Activated T-cell treated with anti-CD3 and anti-CD28 coated beads, Interleukin-2, amount 50 U/mL, for 72 hours (primary cell): ENCODE results near the gene TMEM53. TPM values are rescaled to one million over a fixed set of nuclear protein-coding genes. Genes with fewer than 3 reads are reported as not detected.

Source experiments
- ATAC-seq, 2 donors: fragments of 150-1000 bp; cut with Tn5 transposase; replicated peaks in 1 of 2; 2 replicates each; pipeline ENCODE4 v1.10.0; 2021; ENCODE audit warnings: moderate library complexity in 2 of 2, mild to moderate bottlenecking in 1 of 2
- DNase-seq, 2 donors: peaks; one replicate each; pipeline ENCODE4 v3.0.0; 2021 to 2022; ENCODE audit warnings: mixed read lengths in 1 of 2
- H3K27ac Mint-ChIP-seq: one replicate; pipeline ENCODE4 v1.8.0; 2022; ENCODE audit warnings: mild to moderate bottlenecking, moderate library complexity, mixed read lengths
- H3K27me3 Mint-ChIP-seq: one replicate; pipeline ENCODE4 v1.8.0; 2022; ENCODE audit warnings: low read depth, mixed read lengths
- H3K36me3 Mint-ChIP-seq, 2 donors: one replicate each; pipeline ENCODE4 v1.8.0; 2022; ENCODE audit warnings: mixed read lengths in 2 of 2, mild to moderate bottlenecking in 1 of 2; ENCODE audit not compliant: insufficient read depth in 2 of 2
- H3K4me1 Mint-ChIP-seq: one replicate; pipeline ENCODE4 v1.8.0; 2022; ENCODE audit warnings: low read depth, mixed read lengths
- H3K4me3 Mint-ChIP-seq, 2 donors: one replicate each; pipeline ENCODE4 v1.8.0; 2022; ENCODE audit warnings: mild to moderate bottlenecking in 2 of 2, mixed read lengths in 2 of 2, moderate library complexity in 2 of 2
- H3K9me3 Mint-ChIP-seq, 2 donors: one replicate each; pipeline ENCODE4 v1.8.0; 2022; ENCODE audit warnings: mixed read lengths in 2 of 2
- total RNA-seq, 2 donors: library from RNA; stranded (reverse); gene quantifications; one replicate each; pipeline ENCODE4 v1.2.3, GENCODE V29; 2022

TMEM53 gene
- 1 to 10 TPM; 3.8 to 4.5 TPM for total RNA-seq

DNA sequence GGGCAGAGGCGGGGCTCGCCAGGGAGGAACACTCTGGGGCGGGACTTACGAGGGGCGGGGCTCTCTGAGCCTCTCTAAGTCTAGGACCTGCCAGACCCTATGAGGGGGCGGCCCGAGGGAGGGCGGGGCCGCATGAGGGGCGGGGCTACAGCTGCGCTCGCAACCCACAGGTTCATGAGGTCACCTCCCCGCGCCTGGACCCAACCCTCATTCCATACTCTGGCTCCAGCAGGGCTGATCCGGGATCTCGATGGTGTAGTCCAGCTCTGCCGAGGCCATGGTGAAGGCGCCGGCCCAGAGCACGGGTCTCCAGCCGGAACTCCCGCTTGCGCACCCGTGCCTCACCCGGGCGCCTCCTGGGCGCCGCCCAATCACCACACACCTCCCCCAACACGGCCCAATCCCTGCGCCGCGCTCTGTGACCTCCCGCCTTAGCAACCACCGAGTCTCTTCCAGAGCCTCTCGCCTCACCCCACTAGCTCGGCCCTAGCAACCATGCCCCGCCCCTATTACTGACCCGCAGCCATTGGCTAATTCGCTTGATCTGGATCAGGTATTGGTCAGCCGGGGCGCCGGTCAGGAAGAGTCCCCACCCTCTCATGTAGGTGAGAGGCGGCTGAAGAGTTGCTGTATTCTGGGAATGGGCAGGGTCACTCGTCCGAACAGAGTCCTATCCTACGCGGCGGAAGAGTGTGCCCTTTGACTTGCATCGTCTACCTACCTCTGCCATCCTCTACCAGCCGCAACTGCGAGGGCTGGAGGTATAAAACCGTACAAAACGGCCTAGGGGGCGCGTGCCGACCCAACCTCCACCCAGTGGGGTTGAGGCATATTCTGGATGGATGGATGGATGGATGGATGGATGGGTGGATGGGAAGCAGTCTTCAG is at the start of gene TMEM53, which contains the start of gene ARMH1:
TMEM53 (minus strand) TSS at position 369 of the 888 bp plus-strand sequence; CDS start at position 279, 90 bp downstream.
ARMH1 (plus strand) TSS at position 602 of the 888 bp plus-strand sequence. CDS start 14,984 bp downstream, outside the sequence.
- H3K27ac Mint-ChIP-seq = peak within 1 kb of the TSS; percentile 51
- no peaks in the 10 kb centered on the region for H3K27me3 Mint-ChIP-seq
- ATAC-seq (peak; percentile 96), DNase-seq (peak; percentile 98 to 99)
- no peaks in the 10 kb centered on the region for H3K36me3 Mint-ChIP-seq
- H3K4me3 Mint-ChIP-seq = peak within 1 kb of the TSS; percentile 92 to 94
- peaks cover 31% of the 10 kb centered on the region for H3K4me1 Mint-ChIP-seq
- H3K9me3 Mint-ChIP-seq = no peaks in the 10 kb centered on the region

GRCh38 chr1:44723496-44724295 is 49.4 kb upstream of the TMEM53 start:
- Mint-ChIP-seq H3K36me3 (peaks cover 0 to 2% of the 10 kb centered on the region in 2 donors), H3K4me3 (peak overlapping the region; percentile 80 to 85), H3K4me1 (peaks cover 87% of the 10 kb centered on the region), H3K27me3 (no peaks in the 10 kb centered on the region), H3K27ac (peak overlapping the region; percentile 92), H3K9me3 (no peaks in the 10 kb centered on the region)
- no peak for ATAC-seq
- DNase-seq = peak; percentile 55 to 56

DNA sequence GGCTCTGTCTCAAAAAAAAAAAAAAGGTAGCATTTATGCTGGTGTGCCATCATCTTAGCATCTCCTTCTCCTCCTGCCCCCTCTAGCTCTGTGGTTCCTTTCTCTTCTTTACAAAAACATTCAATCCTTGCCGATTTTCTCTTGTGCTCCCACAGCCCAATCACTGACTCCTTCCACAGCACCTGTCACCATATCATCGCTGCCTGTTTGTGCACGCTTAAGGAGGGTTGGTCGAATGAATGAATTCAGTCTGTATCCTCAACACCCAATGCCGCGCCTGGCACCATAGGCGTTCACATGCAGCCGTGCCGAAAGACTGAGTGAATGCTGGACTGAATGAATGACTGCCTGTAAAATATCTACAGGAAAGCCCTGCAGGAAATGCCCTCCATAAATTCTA is 48.8 kb upstream of the TMEM53 start:
- Mint-ChIP-seq H3K4me1 (peaks cover 87% of the 10 kb centered on the region), H3K27me3 (no peaks in the 10 kb centered on the region), H3K9me3 (no peaks in the 10 kb centered on the region), H3K4me3 (peak overlapping the region; percentile 80 to 85), H3K36me3 (peaks cover 0 to 2% of the 10 kb centered on the region in 2 donors), H3K27ac (peak overlapping the region; percentile 92)
- DNase-seq (peak in 1 of 2 donors; percentile 38), ATAC-seq (no peak)

DNA sequence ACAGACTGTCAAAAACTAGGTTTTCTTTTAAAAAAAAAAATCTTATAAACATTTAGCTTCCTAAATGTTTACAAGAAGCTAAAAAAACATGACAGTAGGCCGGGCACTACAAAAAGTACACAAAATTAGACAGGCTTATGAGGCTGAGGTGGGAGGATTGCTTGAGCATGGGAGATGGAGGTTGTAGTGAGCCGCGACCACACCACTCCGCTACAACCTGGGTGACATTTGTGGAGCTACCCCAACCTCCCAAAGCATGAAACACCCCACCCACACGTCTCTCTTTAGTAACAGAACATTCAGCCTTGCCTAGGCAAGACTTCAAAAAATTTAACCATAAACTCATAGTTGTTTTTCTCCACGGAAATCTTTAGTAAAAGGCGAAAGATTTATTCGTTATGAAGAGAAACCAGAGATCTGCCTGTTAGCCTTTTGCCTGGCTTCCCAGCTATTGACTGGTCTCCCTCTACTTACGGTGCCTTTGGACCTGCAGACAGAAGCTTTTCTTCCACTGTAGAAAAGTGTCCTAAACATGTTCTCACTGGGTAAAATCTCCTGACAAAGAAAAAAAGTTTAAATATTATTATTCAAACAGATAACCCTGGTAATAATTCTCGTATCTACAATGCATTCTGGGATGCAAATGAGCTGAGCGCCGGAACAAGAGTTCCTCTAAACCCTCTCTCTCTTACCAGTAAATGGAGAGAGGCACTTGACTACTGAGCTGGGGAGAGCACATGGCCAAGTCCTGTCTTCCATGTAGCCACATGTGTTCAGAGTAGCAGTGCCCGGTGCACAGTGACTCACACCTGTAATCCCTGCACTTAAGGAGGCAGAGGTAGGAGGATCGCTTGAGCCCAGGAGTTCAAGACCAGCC is 47.4 kb upstream of the TMEM53 start:
- DNase-seq = peak; percentile 86 to 91
- H3K36me3 Mint-ChIP-seq = peaks cover 0 to 2% of the 10 kb centered on the region in 2 donors
- H3K9me3 Mint-ChIP-seq = no peaks in the 10 kb centered on the region
- no peaks in the 10 kb centered on the region for H3K27me3 Mint-ChIP-seq
- ATAC-seq = peak; percentile 83 to 84
- H3K4me3 Mint-ChIP-seq = peak overlapping the region; percentile 62 to 71
- peak overlapping the region; percentile 99 for H3K27ac Mint-ChIP-seq
- peaks cover 88% of the 10 kb centered on the region for H3K4me1 Mint-ChIP-seq

DNA sequence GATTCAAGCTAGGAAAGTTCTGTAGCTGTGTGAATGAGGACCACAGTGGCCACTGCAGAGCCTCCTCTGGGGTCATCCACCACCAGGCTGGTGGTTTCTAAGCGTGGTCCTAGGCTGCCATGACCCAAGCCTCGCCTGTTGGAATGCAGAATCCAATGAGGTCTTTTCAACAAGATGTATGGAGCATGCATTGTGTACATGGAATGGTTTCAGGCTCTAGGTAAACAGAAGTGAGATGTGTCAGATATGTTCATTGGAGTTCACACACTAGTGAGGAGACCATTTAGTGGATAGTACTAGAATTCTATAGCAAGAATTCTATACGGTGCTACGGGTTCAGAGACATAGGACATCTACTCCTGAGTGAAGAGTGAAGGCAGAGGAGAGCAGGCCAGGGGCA is 46.0 kb upstream of the TMEM53 start:
- peak; percentile 3 to 14 for ATAC-seq
- H3K4me1 Mint-ChIP-seq = peaks cover 87% of the 10 kb centered on the region
- H3K4me3 Mint-ChIP-seq = peak overlapping the region in 1 of 2 donors; percentile 62

DNA sequence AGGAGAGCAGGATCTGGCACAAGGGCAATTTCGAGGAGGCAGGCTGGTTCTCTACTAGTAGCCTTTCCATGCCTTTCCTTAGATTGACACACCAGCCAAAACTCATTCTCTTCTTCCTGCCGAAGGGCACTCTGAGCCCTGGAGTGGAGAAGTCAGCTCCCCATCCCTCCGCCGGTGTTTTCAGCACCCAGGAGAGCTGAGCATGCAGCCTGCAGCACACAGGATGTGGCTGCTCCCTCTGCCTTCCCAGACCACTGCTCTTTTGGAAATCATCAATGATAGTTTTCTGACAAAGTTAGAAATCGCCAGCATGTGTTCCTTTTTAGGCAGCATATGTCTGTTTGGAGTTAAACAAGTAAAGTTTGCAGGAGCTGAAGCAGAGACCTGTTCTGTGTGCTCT is 45.0 kb upstream of the TMEM53 start:
- H3K27ac Mint-ChIP-seq = no peak overlapping the region
- H3K4me3 Mint-ChIP-seq = no peak overlapping the region

More for the DNA sequence above, 46.0 kb upstream of the TMEM53 start:
- DNase-seq = no peak
- H3K9me3 Mint-ChIP-seq = no peaks in the 10 kb centered on the region
- peaks cover 0 to 2% of the 10 kb centered on the region in 2 donors for H3K36me3 Mint-ChIP-seq
- H3K27me3 Mint-ChIP-seq = no peaks in the 10 kb centered on the region
- peak overlapping the region; percentile 99 for H3K27ac Mint-ChIP-seq

GRCh38 chr1:44718091-44718490 is 43.8 kb upstream of the TMEM53 start:
- Mint-ChIP-seq H3K36me3 (no peaks in the 10 kb centered on the region), H3K9me3 (no peaks in the 10 kb centered on the region), H3K4me1 (peaks cover 77% of the 10 kb centered on the region), H3K27ac (no peak overlapping the region), H3K27me3 (no peaks in the 10 kb centered on the region), H3K4me3 (peak overlapping the region; percentile 30 to 54)
- ATAC-seq = no peak
- no peak for DNase-seq

More for the DNA sequence above, 45.0 kb upstream of the TMEM53 start:
- no peaks in the 10 kb centered on the region for H3K27me3 Mint-ChIP-seq
- no peaks in the 10 kb centered on the region for H3K9me3 Mint-ChIP-seq
- H3K36me3 Mint-ChIP-seq = no peaks in the 10 kb centered on the region
- no peak for ATAC-seq
- peaks cover 87% of the 10 kb centered on the region for H3K4me1 Mint-ChIP-seq
- no peak for DNase-seq

DNA sequence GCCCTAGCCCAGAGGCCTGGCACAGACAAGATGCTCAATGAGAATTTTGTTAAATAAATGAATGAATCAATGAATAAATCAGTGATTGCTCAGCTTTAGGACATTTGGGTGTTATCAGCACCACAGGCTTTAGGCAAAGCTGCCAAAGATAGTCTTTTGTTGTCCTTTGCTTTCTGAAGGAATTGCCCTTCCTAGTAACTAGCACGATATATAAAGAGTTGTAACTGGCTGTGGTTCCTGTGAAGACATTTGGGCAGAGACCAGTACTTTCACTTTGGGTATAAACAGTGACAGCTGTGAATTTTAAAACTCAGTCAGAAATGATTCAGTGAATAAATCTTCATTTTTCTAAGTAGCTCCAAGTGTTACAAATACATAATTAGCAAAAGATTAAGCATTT is 43.4 kb upstream of the TMEM53 start:
- H3K4me1 Mint-ChIP-seq = peaks cover 73% of the 10 kb centered on the region
- no peaks in the 10 kb centered on the region for H3K9me3 Mint-ChIP-seq
- ATAC-seq (no peak), DNase-seq (no peak)
- no peaks in the 10 kb centered on the region for H3K36me3 Mint-ChIP-seq
- peak overlapping the region; percentile 2 for H3K27ac Mint-ChIP-seq
- H3K27me3 Mint-ChIP-seq = no peaks in the 10 kb centered on the region
- peak overlapping the region; percentile 30 to 54 for H3K4me3 Mint-ChIP-seq

DNA sequence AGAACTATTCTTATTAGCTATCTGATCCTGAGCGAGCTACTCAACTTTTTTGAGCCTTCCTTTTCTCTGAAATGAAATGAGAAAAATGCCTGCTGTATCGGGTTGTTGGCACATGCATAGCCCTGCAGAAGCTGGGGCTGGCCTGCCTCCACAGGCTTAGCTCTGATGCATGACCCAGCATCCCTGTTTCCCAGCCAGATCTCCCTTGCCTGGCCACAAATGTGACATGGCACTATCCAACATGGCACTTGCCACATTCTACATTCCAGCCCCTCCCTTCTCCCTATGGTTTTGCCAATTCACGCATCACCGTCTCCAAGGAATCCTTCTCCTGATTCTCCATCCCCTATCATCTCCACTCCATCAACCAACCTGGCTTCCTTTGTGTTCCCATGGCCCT is 42.9 kb upstream of the TMEM53 start:
- ATAC-seq (no peak), DNase-seq (no peak)
- no peaks in the 10 kb centered on the region for H3K9me3 Mint-ChIP-seq
- H3K27ac Mint-ChIP-seq = no peak overlapping the region
- H3K27me3 Mint-ChIP-seq = no peaks in the 10 kb centered on the region
- H3K4me1 Mint-ChIP-seq = peaks cover 68% of the 10 kb centered on the region
- peak overlapping the region in 1 of 2 donors; percentile 54 for H3K4me3 Mint-ChIP-seq
- H3K36me3 Mint-ChIP-seq = no peaks in the 10 kb centered on the region

GRCh38 chr1:44714944-44715571 is 40.8 kb upstream of the TMEM53 start:
- Mint-ChIP-seq H3K4me1 (peaks cover 48% of the 10 kb centered on the region), H3K9me3 (no peaks in the 10 kb centered on the region), H3K27me3 (no peaks in the 10 kb centered on the region), H3K36me3 (no peaks in the 10 kb centered on the region), H3K4me3 (peak overlapping the region; percentile 61 to 67), H3K27ac (no peak overlapping the region)
- DNase-seq (peak; percentile 60 to 72), ATAC-seq (peak; percentile 65 to 74)

GRCh38 chr1:44714532-44714931 is 40.3 kb upstream of the TMEM53 start:
- DNase-seq (no peak), ATAC-seq (peak in 1 of 2 donors; percentile 10)
- Mint-ChIP-seq H3K36me3 (no peaks in the 10 kb centered on the region), H3K4me3 (peak overlapping the region in 1 of 2 donors; percentile 61), H3K27me3 (no peaks in the 10 kb centered on the region), H3K9me3 (no peaks in the 10 kb centered on the region), H3K27ac (no peak overlapping the region), H3K4me1 (peaks cover 43% of the 10 kb centered on the region)

- Mint-ChIP-seq H3K4me3 (no peak overlapping the region), H3K27ac (no peak overlapping the region), H3K4me1 (peaks cover 41% of the 10 kb centered on the region)
Measured at GRCh38 chr1:44713321-44713781, 39.1 kb upstream of the TMEM53 start.

More at GRCh38 chr1:44713321-44713781, 39.1 kb upstream of the TMEM53 start:
- H3K36me3 Mint-ChIP-seq = no peaks in the 10 kb centered on the region
- H3K27me3 Mint-ChIP-seq = peaks cover 5% of the 10 kb centered on the region
- DNase-seq (no peak), ATAC-seq (no peak)
- no peaks in the 10 kb centered on the region for H3K9me3 Mint-ChIP-seq
